ENCODE measurements around the gene DYRK2. TPM values are rescaled to one million over a fixed set of nuclear protein-coding genes. Genes with fewer than 3 reads are reported as not detected.

DYRK2 gene
- total and polyA plus RNA-seq, 2 donors (not counting 3 experiments of a cell fraction or from before 2014, with no cell fraction given) = 4.5 to 11.0 TPM

DNA sequence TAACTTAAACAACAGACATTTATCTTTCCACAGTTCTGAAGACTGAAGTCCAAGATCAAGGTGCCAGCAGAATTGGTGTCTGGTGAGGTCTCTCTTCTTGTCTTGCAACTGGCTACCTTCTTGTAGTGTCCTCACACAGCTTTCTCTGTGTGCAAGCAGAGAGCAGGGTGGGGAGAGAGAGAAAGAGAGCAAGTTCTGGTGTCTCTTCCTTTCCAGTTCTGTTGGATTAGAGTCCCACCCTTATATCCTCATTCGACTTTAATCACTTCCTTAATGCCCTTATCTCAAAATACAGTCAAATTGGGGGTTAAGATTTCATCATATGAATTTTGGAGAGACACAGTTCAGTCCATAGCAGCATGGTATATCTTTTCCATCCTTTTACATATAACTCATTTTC, 40.8 kb downstream of the DYRK2 start:
- TF ChIP-seq POLR2A (IDR thresholded peaks at IDR 0.05; ENCODE audit: low read depth, low read length) (no peak), EZH2 (IDR thresholded peaks at IDR 0.05; ENCODE audit: borderline replicate concordance, low read depth, low read length, severe bottlenecking) (no peak), MYC (IDR thresholded peaks at IDR 0.05; ENCODE audit: low read depth, low read length) (no peak), CTCF (IDR thresholded peaks at IDR 0.05; ENCODE audit: extremely low read depth in 1 of 2, insufficient read depth in 1 of 2, low read depth in 1 of 2, low read length in 2 of 2) (no peak), GATA2 (IDR thresholded peaks at IDR 0.05; ENCODE audit: insufficient read depth, insufficient read length, low read depth, low read length) (no peak), POLR2AphosphoS5 (IDR thresholded peaks at IDR 0.05; ENCODE audit: insufficient read depth, low read depth, low read length) (no peak), FOS (IDR thresholded peaks at IDR 0.05; ENCODE audit: borderline replicate concordance, insufficient read depth, low read length) (no peak), JUN (IDR thresholded peaks at IDR 0.05; ENCODE audit: borderline replicate concordance, insufficient read depth, insufficient read length, low read depth) (no peak)
- TF ChIP-seq, protein P1, sequence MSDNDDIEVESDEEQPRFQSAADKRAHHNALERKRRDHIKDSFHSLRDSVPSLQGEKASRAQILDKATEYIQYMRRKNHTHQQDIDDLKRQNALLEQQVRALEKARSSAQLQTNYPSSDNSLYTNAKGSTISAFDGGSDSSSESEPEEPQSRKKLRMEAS (IDR thresholded peaks at IDR 0.05; ENCODE audit: insufficient read depth, insufficient read length) = no peak
- FAIRE-seq (no peak), DNase-seq (ENCODE audit: low read depth, low spot score) (no peak)
- POLR2A ChIA-PET = no interaction called here
- H3K9me3 ChIP-seq (replicated peaks; ENCODE audit: control insufficient read depth, insufficient read depth, low read length) = no peaks in the 10 kb centered on the region
- CTCF ChIA-PET = no interaction called here
- H3K9me1 ChIP-seq (replicated peaks; ENCODE audit: control insufficient read depth, extremely low read depth, insufficient read depth, low read length) = no peaks in the 10 kb centered on the region
- H3K9ac ChIP-seq (replicated peaks; ENCODE audit: extremely low read depth, insufficient read depth, low read length) = no peak overlapping the region
- H3K27ac ChIP-seq (ENCODE audit: insufficient read depth, low read depth, low read length) = no peak overlapping the region
- intact Hi-C loops (cut with micrococcal nuclease) (no loop called here), dilution Hi-C loops (cut with MboI; ENCODE audit: extremely low pct_ligation_motif_present, low sequenced_read_pairs) (no loop called here)
- no peak overlapping the region for H2AFZ ChIP-seq (ENCODE audit: low read depth, low read length)
- H3K4me2 ChIP-seq (ENCODE audit: insufficient read depth, low read length) = no peak overlapping the region
- peaks cover 0 to 6% of the 10 kb centered on the region in 2 experiments for H3K27me3 ChIP-seq (ENCODE audit: control insufficient read depth in 2 of 2, insufficient read depth in 2 of 2, low read length in 2 of 2)
- BruUV-seq (replicated peaks) = no TSS peak
- H3K4me1 ChIP-seq (ENCODE audit: control insufficient read depth, extremely low read depth, insufficient read depth, low read length) = no peaks in the 10 kb centered on the region
- H3K79me2 ChIP-seq (ENCODE audit: control insufficient read depth, insufficient read depth, low read length) = no peaks in the 10 kb centered on the region
- no peaks in the 10 kb centered on the region for H4K20me1 ChIP-seq (replicated peaks; ENCODE audit: control insufficient read depth, extremely low read depth, insufficient read depth, low read length)
- H3K36me3 ChIP-seq (ENCODE audit: control insufficient read depth in 2 of 2, extremely low read depth in 1 of 2, insufficient read depth in 2 of 2, low read length in 2 of 2) = no peaks in the 10 kb centered on the region
- no peak overlapping the region for H3K4me3 ChIP-seq (replicated peaks in 1 of 3; ENCODE audit: insufficient read depth in 1 of 3, low read depth in 1 of 3, low read length in 3 of 3)
